Parathyroid adenoma (tissue), 2 donors: ENCODE data around the gene NMUR1.

ENCODE experiments used
- H2AFZ ChIP-seq: fragments of 300-600 bp; sonication (generic); one replicate; pipeline ENCODE4 v1.7.0; 2017; ENCODE audit warnings: antibody characterized with exemption, mild to moderate bottlenecking
- H3K27ac ChIP-seq: fragments of 300-600 bp; sonication (generic); one replicate; pipeline ENCODE4 v1.7.0; 2017
- H3K27me3 ChIP-seq: fragments of 300-600 bp; sonication (generic); one replicate; pipeline ENCODE4 v1.7.0; 2017; ENCODE audit warnings: low read length; ENCODE audit not compliant: control insufficient read depth, insufficient read depth
- H3K36me3 ChIP-seq: fragments of 300-600 bp; sonication (generic); one replicate; pipeline ENCODE4 v1.7.0; 2017; ENCODE audit warnings: low read length; ENCODE audit not compliant: control insufficient read depth, insufficient read depth
- H3K4me1 ChIP-seq: fragments of 300-600 bp; sonication (generic); one replicate; pipeline ENCODE4 v1.7.0; 2017; ENCODE audit warnings: control low read depth
- H3K4me2 ChIP-seq: fragments of 300-600 bp; sonication (generic); one replicate; pipeline ENCODE4 v1.7.0; 2017; ENCODE audit warnings: low read length
- H3K4me3 ChIP-seq: fragments of 300-600 bp; sonication (generic); one replicate; pipeline ENCODE4 v1.7.0; 2017; ENCODE audit warnings: low read depth, low read length
- H3K79me2 ChIP-seq: fragments of 300-600 bp; sonication (generic); one replicate; pipeline ENCODE4 v1.7.0; 2017; ENCODE audit warnings: control low read depth
- H3K9ac ChIP-seq: fragments of 300-600 bp; sonication (generic); one replicate; pipeline ENCODE4 v1.7.0; 2017; ENCODE audit warnings: mild to moderate bottlenecking
- H3K9me3 ChIP-seq: fragments of 300-600 bp; sonication (generic); one replicate; pipeline ENCODE4 v1.7.0; 2017; ENCODE audit warnings: low read length; ENCODE audit not compliant: control insufficient read depth
- CTCF ChIP-seq: fragments of 300-600 bp; sonication (generic); IDR thresholded peaks from one replicate; pipeline ENCODE4 v1.7.0; 2017; ENCODE audit warnings: antibody characterized with exemption, mild to moderate bottlenecking
- donor health status: primary hyperparathyroidism.

Gene NMUR1

GRCh38 chr2:231539991-231540390 is 9.7 kb upstream of the NMUR1 start:
- TF ChIP-seq CTCF: no peak
- Histone ChIP-seq H3K27ac (no peak overlapping the region), H3K4me3 (no peak overlapping the region), H3K36me3 (no peaks in the 10 kb centered on the region), H3K9ac (no peak overlapping the region), H3K9me3 (no peaks in the 10 kb centered on the region), H3K4me1 (peaks cover 3% of the 10 kb centered on the region), H3K79me2 (no peaks in the 10 kb centered on the region), H3K27me3 (no peaks in the 10 kb centered on the region), H3K4me2 (no peak overlapping the region), H2AFZ (no peak overlapping the region)

- Histone ChIP-seq H3K9ac (no peak overlapping the region), H3K9me3 (no peaks in the 10 kb centered on the region), H3K36me3 (no peaks in the 10 kb centered on the region), H3K4me1 (no peaks in the 10 kb centered on the region), H3K27me3 (no peaks in the 10 kb centered on the region), H3K4me2 (no peak overlapping the region), H3K79me2 (no peaks in the 10 kb centered on the region), H3K27ac (no peak overlapping the region), H2AFZ (no peak overlapping the region), H3K4me3 (no peak overlapping the region)
- TF ChIP-seq CTCF: no peak
Observed at GRCh38 chr2:231535961-231536360, 5.7 kb upstream of the NMUR1 start.

GRCh38 chr2:231533777-231534125 is 3.5 kb upstream of the NMUR1 start:
- TF ChIP-seq CTCF: no peak
- H3K27me3 ChIP-seq: no peaks in the 10 kb centered on the region

GRCh38 chr2:231533086-231533776 is 3.0 kb upstream of the NMUR1 start:
- no peaks in the 10 kb centered on the region for H3K36me3 ChIP-seq
- TF ChIP-seq CTCF: no peak

More at GRCh38 chr2:231533777-231534125, 3.5 kb upstream of the NMUR1 start:
- H3K4me1 ChIP-seq: no peaks in the 10 kb centered on the region
- H3K9ac ChIP-seq: no peak overlapping the region
- no peaks in the 10 kb centered on the region for H3K36me3 ChIP-seq
- H3K4me3 ChIP-seq: no peak overlapping the region
- no peaks in the 10 kb centered on the region for H3K9me3 ChIP-seq
- H3K4me2 ChIP-seq: no peak overlapping the region
- H3K27ac ChIP-seq: no peak overlapping the region
- H2AFZ ChIP-seq: no peak overlapping the region
- H3K79me2 ChIP-seq: no peaks in the 10 kb centered on the region

GRCh38 chr2:231532756-231533035 is 2.5 kb upstream of the NMUR1 start:
- no peak overlapping the region for H3K4me2 ChIP-seq
- no peak overlapping the region for H3K27ac ChIP-seq
- no peak overlapping the region for H3K9ac ChIP-seq
- H2AFZ ChIP-seq: no peak overlapping the region
- H3K27me3 ChIP-seq: no peaks in the 10 kb centered on the region
- no peaks in the 10 kb centered on the region for H3K9me3 ChIP-seq
- H3K36me3 ChIP-seq: no peaks in the 10 kb centered on the region
- TF ChIP-seq CTCF: no peak
- no peak overlapping the region for H3K4me3 ChIP-seq
- no peaks in the 10 kb centered on the region for H3K4me1 ChIP-seq
- H3K79me2 ChIP-seq: no peaks in the 10 kb centered on the region

More at GRCh38 chr2:231533086-231533776, 3.0 kb upstream of the NMUR1 start:
- no peaks in the 10 kb centered on the region for H3K27me3 ChIP-seq
- H3K9ac ChIP-seq: no peak overlapping the region
- no peak overlapping the region for H2AFZ ChIP-seq
- H3K27ac ChIP-seq: no peak overlapping the region
- no peaks in the 10 kb centered on the region for H3K4me1 ChIP-seq
- H3K79me2 ChIP-seq: no peaks in the 10 kb centered on the region
- H3K9me3 ChIP-seq: no peaks in the 10 kb centered on the region
- H3K4me2 ChIP-seq: no peak overlapping the region
- H3K4me3 ChIP-seq: no peak overlapping the region
